ENCODE data around the gene MAD1L1.
"Not testable (repeated sequence)": the region's sequence is repeated elsewhere in the genome, so short reads cannot be mapped to it uniquely, and the experiment has no call there.

The MAD1L1 gene

GRCh38 chr7:1818575-1819258, 414.0 kb downstream of the MAD1L1 start:
- DNase-seq: no peak

- no peak for DNase-seq
Measured at GRCh38 chr7:1817061-1817712, 415.6 kb downstream of the MAD1L1 start.

- DNase-seq: not testable (repeated sequence)
Measured at GRCh38 chr7:1816451-1816850, 416.3 kb downstream of the MAD1L1 start.

- DNase-seq: not testable (repeated sequence)
Measured at GRCh38 chr7:1815551-1816281, 417.0 kb downstream of the MAD1L1 start.

- DNase-seq: no peak
Measured at GRCh38 chr7:1815051-1815481, 417.7 kb downstream of the MAD1L1 start.

GRCh38 chr7:1814089-1814811, 418.5 kb downstream of the MAD1L1 start:
- DNase-seq: no peak

- DNase-seq: no peak
Measured at GRCh38 chr7:1813394-1814088, 419.2 kb downstream of the MAD1L1 start.

GRCh38 chr7:1812509-1813393, 420.0 kb downstream of the MAD1L1 start:
- DNase-seq: no peak

GRCh38 chr7:1811850-1812508, 420.8 kb downstream of the MAD1L1 start:
- no peak for DNase-seq

- no peak for DNase-seq
Measured at GRCh38 chr7:1810961-1811849, 421.5 kb downstream of the MAD1L1 start.

- no peak for DNase-seq
Measured at GRCh38 chr7:1810521-1810920, 422.2 kb downstream of the MAD1L1 start.

- no peak for DNase-seq
Measured at GRCh38 chr7:1809601-1810258, 423.0 kb downstream of the MAD1L1 start.

- DNase-seq: no peak
Measured at GRCh38 chr7:1809070-1809469, 423.7 kb downstream of the MAD1L1 start.

- DNase-seq: no peak
Measured at GRCh38 chr7:1807821-1808600, 424.7 kb downstream of the MAD1L1 start.

GRCh38 chr7:1806354-1806753, 426.4 kb downstream of the MAD1L1 start:
- no peak for DNase-seq

GRCh38 chr7:1804310-1804709, 428.4 kb downstream of the MAD1L1 start:
- DNase-seq: no peak

- no peak for DNase-seq
Measured at GRCh38 chr7:1802899-1803298, 429.8 kb downstream of the MAD1L1 start.

GRCh38 chr7:1800902-1801301, 431.8 kb downstream of the MAD1L1 start:
- no peak for DNase-seq

GRCh38 chr7:1798191-1798590, 434.6 kb downstream of the MAD1L1 start:
- DNase-seq: no peak
